CD4-positive, alpha-beta memory T cell (primary cell): ENCODE data around the gene MED13L. TPM values are rescaled to one million over a fixed set of nuclear protein-coding genes. Genes with fewer than 3 reads are reported as not detected.
"Not testable (repeated sequence)": the region's sequence is repeated elsewhere in the genome, so short reads cannot be mapped to it uniquely, and the experiment has no call there.

Experiments used
- CTCF ChIA-PET: fragments of 350-600 bp; sonication (Branson Sonifier 250); formaldehyde crosslinking; loops from one replicate; lab custom pipeline; 2021; ENCODE audit warnings: inconsistent platforms; ENCODE audit not compliant: partially characterized antibody; lab: Charles Lee
- POLR2A ChIA-PET: fragments of 350-600 bp; sonication (Branson Sonifier 250); formaldehyde crosslinking; loops from one replicate; lab custom pipeline; 2021; ENCODE audit not compliant: partially characterized antibody; lab: Charles Lee
- DNase-seq, 5 donors: peaks; one replicate each; pipeline versions ENCODE4 v3.0.0 to v3.0.0-alpha.2; 2020 to 2022; ENCODE audit warnings: mixed read lengths in 1 of 5
- H3K27ac ChIP-seq: one replicate; pipeline ENCODE4 v1.7.0; 2013; ENCODE audit warnings: low read depth, low read length
- H3K27me3 ChIP-seq: 2 replicates; pipeline ENCODE4 v1.7.0; 2013; ENCODE audit warnings: mild to moderate bottlenecking, low read length, moderate library complexity; ENCODE audit not compliant: insufficient read depth
- H3K36me3 ChIP-seq: 2 replicates; pipeline ENCODE4 v1.7.0; 2013; ENCODE audit warnings: mild to moderate bottlenecking, low read length, moderate library complexity; ENCODE audit not compliant: insufficient read depth
- H3K4me1 ChIP-seq: 2 replicates; pipeline ENCODE4 v1.7.0; 2013; ENCODE audit warnings: mild to moderate bottlenecking, low read length, moderate library complexity; ENCODE audit not compliant: insufficient read depth
- H3K4me3 ChIP-seq, 2 donors: one replicate each; pipeline ENCODE4 v1.7.0; 2013; ENCODE audit warnings: low read length in 2 of 2, mild to moderate bottlenecking in 1 of 2
- H3K9me3 ChIP-seq, 2 donors: one replicate each; pipeline ENCODE4 v1.7.0; 2013; ENCODE audit warnings: low read length in 2 of 2, control low read depth in 1 of 2; ENCODE audit not compliant: control insufficient read depth in 1 of 2
- H3K27ac Mint-ChIP-seq, 7 donors: one replicate each; pipeline ENCODE4 v1.8.0; 2020 to 2021; ENCODE audit warnings: mixed read lengths in 7 of 7, mild to moderate bottlenecking in 6 of 7, inconsistent platforms in 3 of 7, moderate library complexity in 3 of 7
- H3K27me3 Mint-ChIP-seq, 2 donors: one replicate each; pipeline ENCODE4 v1.8.0; 2020 to 2021; ENCODE audit warnings: mixed read lengths in 2 of 2
- H3K36me3 Mint-ChIP-seq, 2 donors: one replicate each; pipeline ENCODE4 v1.8.0; 2020 to 2021; ENCODE audit warnings: mixed read lengths in 2 of 2, inconsistent platforms in 1 of 2, mild to moderate bottlenecking in 1 of 2
- H3K4me1 Mint-ChIP-seq, 4 donors: one replicate each; pipeline ENCODE4 v1.8.0; 2020 to 2021; ENCODE audit warnings: mixed read lengths in 4 of 4, mild to moderate bottlenecking in 1 of 4
- H3K4me3 Mint-ChIP-seq, 8 donors: one replicate each; pipeline ENCODE4 v1.8.0; 2020 to 2021; ENCODE audit warnings: mixed read lengths in 8 of 8, mild to moderate bottlenecking in 7 of 8, moderate library complexity in 6 of 8, inconsistent platforms in 3 of 8
- H3K9me3 Mint-ChIP-seq, 8 donors: one replicate each; pipeline ENCODE4 v1.8.0; 2020 to 2021; ENCODE audit warnings: mixed read lengths in 8 of 8, mild to moderate bottlenecking in 5 of 8, inconsistent platforms in 3 of 8, moderate library complexity in 1 of 8
- intact Hi-C: fragments of 100-400 bp; cut with micrococcal nuclease; formaldehyde crosslinking; loops from one replicate; pipeline ENCODE4 v1.15.1; 2023
- polyA plus RNA-seq, 2 donors: library from polyadenylated mRNA; unstranded; fragments of 300-500 nt; fragmentation: Illumina TruSeq; gene quantifications; one replicate each; pipeline ENCODE4 v1.2.3, GENCODE V29; 2021
- total RNA-seq, 2 experiments: library from RNA; stranded (reverse); gene quantifications; one replicate each; pipeline ENCODE4 v1.2.3, GENCODE V29; 2021

MED13L gene
- total and polyA plus RNA-seq, 4 experiments from 2014 or later: 3.8 to 156 (median 81.1) TPM

- H3K36me3 ChIP-seq: peaks cover 41% of the 10 kb centered on the region
- no peaks in the 10 kb centered on the region for H3K9me3 ChIP-seq
- H3K4me1 Mint-ChIP-seq: peaks cover 0 to 4% (median 1%) of the 10 kb centered on the region in 4 donors
- intact Hi-C loops: no loop called here
- no peak overlapping the region for H3K4me3 Mint-ChIP-seq
- H3K27ac ChIP-seq: no peak overlapping the region
- no peak overlapping the region for H3K4me3 ChIP-seq
- ChIA-PET CTCF (interaction anchor here (0.7 to 1.6 kb wide), 5 partner anchors 14 to 726 kb away, joined by 3 to 5 read pairs (median 4); no protein-coding TSS in a partner anchor), POLR2A (no interaction called here)
- peaks cover 38 to 75% of the 10 kb centered on the region in 2 donors for H3K36me3 Mint-ChIP-seq
- H3K4me1 ChIP-seq: peaks cover under 1% of the 10 kb centered on the region
- H3K9me3 Mint-ChIP-seq: no peaks in the 10 kb centered on the region
- H3K27me3 Mint-ChIP-seq: no peaks in the 10 kb centered on the region
- H3K27me3 ChIP-seq: no peaks in the 10 kb centered on the region
- no peak for DNase-seq
- H3K27ac Mint-ChIP-seq: no peak overlapping the region
Observed at GRCh38 chr12:115983226-115983798, 294.2 kb downstream of the MED13L start.

GRCh38 chr12:115980339-115980738, 297.2 kb downstream of the MED13L start:
- Histone ChIP-seq H3K36me3 (peaks cover 28% of the 10 kb centered on the region), H3K4me3 (no peak overlapping the region), H3K9me3 (no peaks in the 10 kb centered on the region), H3K27ac (no peak overlapping the region), H3K4me1 (no peaks in the 10 kb centered on the region), H3K27me3 (no peaks in the 10 kb centered on the region)
- Mint-ChIP-seq H3K36me3 (peaks cover 35 to 72% of the 10 kb centered on the region in 2 donors), H3K27ac (no peak overlapping the region), H3K27me3 (no peaks in the 10 kb centered on the region), H3K4me3 (no peak overlapping the region), H3K9me3 (no peaks in the 10 kb centered on the region), H3K4me1 (peaks cover 0 to 4% (median 0%) of the 10 kb centered on the region in 4 donors)
- DNase-seq: no peak
- POLR2A ChIA-PET: no interaction called here
- intact Hi-C loops: no loop called here
- CTCF ChIA-PET: no interaction called here

GRCh38 chr12:115979851-115980250, 297.6 kb downstream of the MED13L start:
- H3K27ac Mint-ChIP-seq: no peak overlapping the region
- H3K4me1 ChIP-seq: no peaks in the 10 kb centered on the region
- no peaks in the 10 kb centered on the region for H3K9me3 ChIP-seq
- H3K9me3 Mint-ChIP-seq: no peaks in the 10 kb centered on the region
- ChIA-PET POLR2A (no interaction called here), CTCF (no interaction called here)
- no peaks in the 10 kb centered on the region for H3K27me3 ChIP-seq
- intact Hi-C loops: no loop called here
- no peak overlapping the region for H3K4me3 Mint-ChIP-seq
- peaks cover 40 to 75% of the 10 kb centered on the region in 2 donors for H3K36me3 Mint-ChIP-seq
- H3K36me3 ChIP-seq: peaks cover 29% of the 10 kb centered on the region
- peaks cover 0 to 4% (median 0%) of the 10 kb centered on the region in 4 donors for H3K4me1 Mint-ChIP-seq
- no peak overlapping the region for H3K27ac ChIP-seq
- no peak overlapping the region for H3K4me3 ChIP-seq
- no peaks in the 10 kb centered on the region for H3K27me3 Mint-ChIP-seq
- no peak for DNase-seq

GRCh38 chr12:115979351-115979750, 298.1 kb downstream of the MED13L start:
- ChIA-PET POLR2A (no interaction called here), CTCF (no interaction called here)
- Mint-ChIP-seq H3K4me1 (peaks cover 0 to 4% (median 0%) of the 10 kb centered on the region in 4 donors), H3K27ac (no peak overlapping the region), H3K4me3 (no peak overlapping the region), H3K9me3 (no peaks in the 10 kb centered on the region), H3K27me3 (no peaks in the 10 kb centered on the region), H3K36me3 (peaks cover 37 to 76% of the 10 kb centered on the region in 2 donors)
- H3K27ac ChIP-seq: no peak overlapping the region
- H3K4me1 ChIP-seq: no peaks in the 10 kb centered on the region
- intact Hi-C loops: no loop called here
- no peak overlapping the region for H3K4me3 ChIP-seq
- no peaks in the 10 kb centered on the region for H3K9me3 ChIP-seq
- H3K36me3 ChIP-seq: peaks cover 30% of the 10 kb centered on the region
- H3K27me3 ChIP-seq: no peaks in the 10 kb centered on the region
- DNase-seq: no peak

- H3K9me3 Mint-ChIP-seq, H3K4me3 Mint-ChIP-seq, H3K4me3 ChIP-seq, H3K4me1 Mint-ChIP-seq, H3K4me1 ChIP-seq, POLR2A ChIA-PET, H3K27me3 ChIP-seq, DNase-seq, H3K9me3 ChIP-seq, intact Hi-C loops, CTCF ChIA-PET, H3K27me3 Mint-ChIP-seq, H3K27ac Mint-ChIP-seq, H3K27ac ChIP-seq: not testable (repeated sequence)
- peaks cover 48 to 73% of the 10 kb centered on the region in 2 donors for H3K36me3 Mint-ChIP-seq
- peaks cover 33% of the 10 kb centered on the region for H3K36me3 ChIP-seq
Observed at GRCh38 chr12:115976829-115977228, 300.7 kb downstream of the MED13L start.

GRCh38 chr12:115975411-115975810, 302.1 kb downstream of the MED13L start:
- H3K36me3 ChIP-seq: peaks cover 44% of the 10 kb centered on the region
- intact Hi-C loops: no loop called here
- peak overlapping the region in 1 of 8 donors; percentile 12 for H3K4me3 Mint-ChIP-seq
- H3K27me3 Mint-ChIP-seq: no peaks in the 10 kb centered on the region
- no peaks in the 10 kb centered on the region for H3K4me1 ChIP-seq
- no peak for DNase-seq
- peaks cover 50 to 76% of the 10 kb centered on the region in 2 donors for H3K36me3 Mint-ChIP-seq
- no peaks in the 10 kb centered on the region for H3K9me3 ChIP-seq
- no peak overlapping the region for H3K27ac ChIP-seq
- H3K4me3 ChIP-seq: no peak overlapping the region
- H3K9me3 Mint-ChIP-seq: no peaks in the 10 kb centered on the region
- H3K4me1 Mint-ChIP-seq: peaks cover 0 to 2% (median 0%) of the 10 kb centered on the region in 4 donors
- peak overlapping the region in 1 of 7 donors; percentile 0 for H3K27ac Mint-ChIP-seq
- no peaks in the 10 kb centered on the region for H3K27me3 ChIP-seq
- ChIA-PET CTCF (no interaction called here), POLR2A (no interaction called here)

- no peaks in the 10 kb centered on the region for H3K4me1 ChIP-seq
- H3K9me3 ChIP-seq: no peaks in the 10 kb centered on the region
- H3K9me3 Mint-ChIP-seq: no peaks in the 10 kb centered on the region
- H3K27ac Mint-ChIP-seq: peak overlapping the region in 2 of 7 donors; percentile 43 to 48
- H3K4me3 Mint-ChIP-seq: no peak overlapping the region
- CTCF ChIA-PET: interaction anchor here (1.2 kb wide), 1 partner anchor 24 kb away, joined by 3 read pairs; no protein-coding TSS in a partner anchor
- intact Hi-C loops: no loop called here
- H3K4me3 ChIP-seq: no peak overlapping the region
- no peak for DNase-seq
- POLR2A ChIA-PET: no interaction called here
- no peaks in the 10 kb centered on the region for H3K27me3 Mint-ChIP-seq
- H3K4me1 Mint-ChIP-seq: peaks cover 0 to 2% (median 0%) of the 10 kb centered on the region in 4 donors
- H3K27me3 ChIP-seq: no peaks in the 10 kb centered on the region
- peaks cover 43% of the 10 kb centered on the region for H3K36me3 ChIP-seq
- H3K36me3 Mint-ChIP-seq: peaks cover 56 to 76% of the 10 kb centered on the region in 2 donors
- H3K27ac ChIP-seq: no peak overlapping the region
Observed at GRCh38 chr12:115973968-115974724, 303.3 kb downstream of the MED13L start.
